ENCODE data around the gene SLC7A10. TPM values are rescaled to one million over a fixed set of nuclear protein-coding genes. Genes with fewer than 3 reads are reported as not detected.
A peak's percentile ranks its signal among the peaks of the same experiment; 100 is the strongest.

Gene SLC7A10
- total RNA-seq, 1 donor from 2014 or later: not detected

DNA sequence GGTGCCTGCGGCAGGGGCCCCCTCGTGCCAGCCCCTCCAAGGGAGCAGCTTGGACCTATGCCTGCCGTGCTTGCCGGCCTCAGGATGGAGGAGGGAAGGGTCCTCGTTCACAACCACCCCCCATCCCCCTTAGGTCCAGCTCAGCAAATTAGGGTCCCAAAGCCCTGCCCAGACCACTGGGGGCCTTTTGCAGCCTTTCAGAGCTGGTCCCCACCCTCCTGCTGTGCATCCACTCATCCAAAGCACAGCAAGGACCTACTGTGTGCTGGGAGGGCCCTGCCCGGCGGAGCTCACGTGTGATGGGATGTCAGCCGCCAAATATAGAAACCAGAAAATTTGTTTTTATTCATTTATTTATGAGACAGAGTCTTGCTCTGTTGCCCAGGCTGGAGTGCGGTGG is 16.5 kb upstream of the SLC7A10 start:
- H3K36me3 Mint-ChIP-seq (ENCODE audit: unreplicated experiment): no peaks in the 10 kb centered on the region
- H3K27me3 Mint-ChIP-seq (ENCODE audit: unreplicated experiment): peaks cover 12% of the 10 kb centered on the region
- no peaks in the 10 kb centered on the region for H3K4me1 Mint-ChIP-seq (ENCODE audit: unreplicated experiment)
- H3K27ac Mint-ChIP-seq (ENCODE audit: unreplicated experiment): no peak overlapping the region
- H3K4me3 Mint-ChIP-seq (ENCODE audit: unreplicated experiment): no peak overlapping the region
- no peaks in the 10 kb centered on the region for H3K9me3 Mint-ChIP-seq (ENCODE audit: unreplicated experiment)
- no peak for DNase-seq (ENCODE audit: extremely low spot score, unreplicated experiment)
- TF ChIP-seq, protein P1, sequence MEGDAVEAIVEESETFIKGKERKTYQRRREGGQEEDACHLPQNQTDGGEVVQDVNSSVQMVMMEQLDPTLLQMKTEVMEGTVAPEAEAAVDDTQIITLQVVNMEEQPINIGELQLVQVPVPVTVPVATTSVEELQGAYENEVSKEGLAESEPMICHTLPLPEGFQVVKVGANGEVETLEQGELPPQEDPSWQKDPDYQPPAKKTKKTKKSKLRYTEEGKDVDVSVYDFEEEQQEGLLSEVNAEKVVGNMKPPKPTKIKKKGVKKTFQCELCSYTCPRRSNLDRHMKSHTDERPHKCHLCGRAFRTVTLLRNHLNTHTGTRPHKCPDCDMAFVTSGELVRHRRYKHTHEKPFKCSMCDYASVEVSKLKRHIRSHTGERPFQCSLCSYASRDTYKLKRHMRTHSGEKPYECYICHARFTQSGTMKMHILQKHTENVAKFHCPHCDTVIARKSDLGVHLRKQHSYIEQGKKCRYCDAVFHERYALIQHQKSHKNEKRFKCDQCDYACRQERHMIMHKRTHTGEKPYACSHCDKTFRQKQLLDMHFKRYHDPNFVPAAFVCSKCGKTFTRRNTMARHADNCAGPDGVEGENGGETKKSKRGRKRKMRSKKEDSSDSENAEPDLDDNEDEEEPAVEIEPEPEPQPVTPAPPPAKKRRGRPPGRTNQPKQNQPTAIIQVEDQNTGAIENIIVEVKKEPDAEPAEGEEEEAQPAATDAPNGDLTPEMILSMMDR (IDR thresholded peaks at IDR 0.05): no peak

DNA sequence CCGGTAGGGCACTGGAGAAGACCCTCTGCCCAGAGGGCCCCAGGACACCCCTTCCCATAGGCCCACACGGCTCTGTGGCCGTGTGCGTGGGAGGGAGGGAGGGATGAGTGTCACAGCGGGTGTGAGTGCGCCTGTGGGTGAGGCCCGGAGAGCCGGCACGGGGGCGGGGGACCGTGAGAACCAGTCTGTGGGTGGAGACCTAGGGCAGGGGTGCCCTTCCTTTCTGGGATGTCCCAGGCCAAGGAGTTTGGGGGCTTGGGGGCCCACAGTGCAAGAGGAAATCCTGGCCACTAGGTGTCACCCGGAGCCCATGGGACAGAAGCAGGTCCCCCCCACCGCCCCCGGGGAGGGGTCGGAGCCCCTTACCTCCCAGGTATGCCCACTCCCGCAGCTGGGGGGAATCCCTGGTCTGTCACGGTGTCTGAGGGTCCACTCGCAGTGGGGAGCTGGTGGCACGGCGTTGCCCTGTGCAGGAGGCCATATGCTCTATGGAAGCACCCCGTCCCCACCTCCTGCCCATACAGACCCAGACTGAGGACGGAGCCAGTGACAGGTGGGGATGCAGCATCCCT is 16.0 kb upstream of the SLC7A10 start:
- Mint-ChIP-seq H3K27ac (ENCODE audit: unreplicated experiment) (no peak overlapping the region), H3K4me3 (ENCODE audit: unreplicated experiment) (no peak overlapping the region), H3K9me3 (ENCODE audit: unreplicated experiment) (no peaks in the 10 kb centered on the region), H3K4me1 (ENCODE audit: unreplicated experiment) (no peaks in the 10 kb centered on the region), H3K27me3 (ENCODE audit: unreplicated experiment) (peaks cover 12% of the 10 kb centered on the region), H3K36me3 (ENCODE audit: unreplicated experiment) (no peaks in the 10 kb centered on the region)
- TF ChIP-seq, protein P1 (IDR thresholded peaks at IDR 0.05): peak; percentile 69
- no peak for DNase-seq (ENCODE audit: extremely low spot score, unreplicated experiment)

DNA sequence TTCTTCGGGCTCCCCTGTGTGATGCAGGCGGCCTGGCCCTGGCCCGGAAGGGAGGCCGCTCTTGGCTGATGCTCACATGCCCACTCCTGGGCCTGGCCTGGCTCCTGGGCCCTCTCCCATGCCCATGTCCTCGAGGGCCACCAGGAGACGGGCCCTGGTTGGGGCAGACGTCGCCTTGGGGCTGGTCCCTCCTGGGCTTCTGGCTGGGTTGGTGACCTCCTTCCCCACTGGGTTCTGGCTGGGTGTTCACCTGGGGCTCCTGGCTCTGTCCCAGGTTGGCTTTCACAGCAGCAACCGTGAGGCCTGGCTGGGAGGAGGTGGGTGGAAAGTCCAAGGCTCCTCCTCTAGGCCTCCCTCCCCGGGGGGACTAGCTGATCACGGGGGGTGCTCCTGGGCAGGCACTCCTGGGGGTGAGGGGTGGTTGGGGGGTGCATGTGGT is 15.5 kb upstream of the SLC7A10 start:
- DNase-seq (ENCODE audit: extremely low spot score, unreplicated experiment): no peak
- Mint-ChIP-seq H3K9me3 (ENCODE audit: unreplicated experiment) (no peaks in the 10 kb centered on the region), H3K27ac (ENCODE audit: unreplicated experiment) (no peak overlapping the region), H3K27me3 (ENCODE audit: unreplicated experiment) (peaks cover 12% of the 10 kb centered on the region), H3K4me3 (ENCODE audit: unreplicated experiment) (no peak overlapping the region), H3K4me1 (ENCODE audit: unreplicated experiment) (no peaks in the 10 kb centered on the region), H3K36me3 (ENCODE audit: unreplicated experiment) (no peaks in the 10 kb centered on the region)
- TF ChIP-seq, protein P1 (IDR thresholded peaks at IDR 0.05): no peak

DNA sequence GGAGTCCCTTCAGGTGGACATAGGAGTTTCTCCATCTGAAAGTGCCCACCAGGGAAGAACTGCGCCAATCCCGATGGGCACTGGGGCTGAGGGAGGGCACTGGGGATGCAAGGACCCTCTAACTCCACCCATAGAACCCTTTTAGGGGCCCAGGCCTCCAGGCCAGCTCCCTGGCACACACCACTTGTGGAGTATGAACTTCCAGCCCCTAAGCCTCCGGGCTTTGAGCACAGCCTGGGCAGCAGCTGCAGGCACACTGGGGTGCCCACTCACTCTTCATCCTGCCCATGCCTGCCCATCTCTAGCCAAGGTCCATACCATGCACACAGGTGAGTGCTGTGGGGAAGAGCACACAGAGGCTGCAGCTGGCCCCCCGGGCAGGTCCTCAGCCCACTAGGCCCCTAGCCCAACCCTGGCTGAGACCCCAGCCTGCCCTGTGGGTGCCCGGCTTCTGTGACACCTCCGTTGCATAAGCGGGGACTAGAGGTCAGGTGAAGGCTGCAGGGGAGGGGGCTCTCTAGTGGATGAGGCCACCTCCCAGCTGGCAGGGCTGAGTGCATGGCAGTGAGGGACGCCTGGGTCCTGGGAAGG is 14.6 kb upstream of the SLC7A10 start:
- Mint-ChIP-seq H3K9me3 (ENCODE audit: unreplicated experiment) (no peaks in the 10 kb centered on the region), H3K4me1 (ENCODE audit: unreplicated experiment) (no peaks in the 10 kb centered on the region), H3K27ac (ENCODE audit: unreplicated experiment) (no peak overlapping the region), H3K27me3 (ENCODE audit: unreplicated experiment) (peaks cover 12% of the 10 kb centered on the region), H3K36me3 (ENCODE audit: unreplicated experiment) (no peaks in the 10 kb centered on the region), H3K4me3 (ENCODE audit: unreplicated experiment) (no peak overlapping the region)
- TF ChIP-seq, protein P1 (IDR thresholded peaks at IDR 0.05): no peak
- DNase-seq (ENCODE audit: extremely low spot score, unreplicated experiment): no peak

DNA sequence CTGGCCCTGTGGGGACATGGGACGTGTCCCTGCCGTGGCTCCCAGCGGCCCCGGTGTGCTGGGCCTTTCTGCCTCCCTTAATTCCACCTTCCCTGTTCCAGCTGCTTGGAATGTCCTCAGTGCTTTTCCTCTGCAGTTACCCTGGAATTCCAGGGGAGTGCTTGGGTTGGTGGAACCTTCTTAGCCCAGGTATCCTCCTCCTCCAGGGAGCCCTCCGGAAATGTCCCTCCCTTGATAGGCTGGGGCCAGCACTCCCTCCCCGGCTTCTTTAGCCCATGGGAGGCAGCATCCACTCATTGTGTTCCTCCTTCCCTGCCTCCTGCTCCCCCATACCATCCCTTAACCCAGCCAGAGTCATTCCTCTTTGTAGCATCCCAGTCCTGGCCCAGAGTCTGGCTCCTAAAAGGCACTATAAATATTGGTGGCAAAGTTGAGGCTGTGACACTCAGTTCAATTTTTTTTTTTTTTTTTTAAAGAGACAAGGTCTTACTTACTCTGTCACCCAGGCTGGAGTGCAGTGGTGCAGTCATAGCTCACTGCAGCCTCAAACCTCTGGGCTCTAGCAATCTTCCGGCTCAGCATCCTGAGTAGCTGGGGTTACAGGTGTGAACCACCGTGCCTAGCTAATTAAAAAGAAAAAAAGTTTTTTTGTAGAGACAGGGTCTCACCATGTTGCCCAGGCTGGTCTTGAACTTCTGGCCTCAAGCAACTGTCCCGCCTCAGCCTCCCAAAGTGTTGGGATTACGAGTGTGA is 13.7 kb upstream of the SLC7A10 start:
- Mint-ChIP-seq H3K27me3 (ENCODE audit: unreplicated experiment) (peaks cover 15% of the 10 kb centered on the region), H3K4me1 (ENCODE audit: unreplicated experiment) (no peaks in the 10 kb centered on the region), H3K4me3 (ENCODE audit: unreplicated experiment) (no peak overlapping the region), H3K9me3 (ENCODE audit: unreplicated experiment) (no peaks in the 10 kb centered on the region), H3K36me3 (ENCODE audit: unreplicated experiment) (no peaks in the 10 kb centered on the region), H3K27ac (ENCODE audit: unreplicated experiment) (no peak overlapping the region)
- TF ChIP-seq, protein P1 (IDR thresholded peaks at IDR 0.05): no peak
- DNase-seq (ENCODE audit: extremely low spot score, unreplicated experiment): no peak

Data from osteocyte (in vitro differentiated cells).